Cardiac muscle cell (in vitro differentiated cells and primary cell): Measurements from ENCODE around the gene OR5K4. TPM values are rescaled to one million over a fixed set of nuclear protein-coding genes. Genes with fewer than 3 reads are reported as not detected.

Experiments
- DNase-seq, 2 donors: peaks; one replicate each; pipeline versions ENCODE4 v3.0.0 to v3.0.0-alpha.2; 2010 to 2017; ENCODE audit warnings: low read depth in 1 of 2, low spot score in 1 of 2
- H3K27ac ChIP-seq: fragments of 200-600 bp; sonication (generic); 2 replicates; pipeline ENCODE4 v1.5.1; 2016
- H3K27me3 ChIP-seq: fragments of 200-600 bp; sonication (generic); 2 replicates; pipeline ENCODE4 v1.6.0; 2016; ENCODE audit warnings: control low read depth
- H3K36me3 ChIP-seq: fragments of 200-600 bp; sonication (generic); 2 replicates; pipeline ENCODE4 v1.5.1; 2016; ENCODE audit warnings: control low read depth
- H3K4me1 ChIP-seq: fragments of 200-600 bp; sonication (generic); 2 replicates; pipeline ENCODE4 v1.8.1; 2017; ENCODE audit warnings: low read depth, mild to moderate bottlenecking, mixed run types
- H3K4me3 ChIP-seq: fragments of 200-600 bp; sonication (generic); 2 replicates; pipeline ENCODE4 v1.5.1; 2016; ENCODE audit warnings: mild to moderate bottlenecking
- H3K9me3 ChIP-seq: fragments of 200-600 bp; sonication (generic); 2 replicates; pipeline ENCODE4 v1.5.1; 2017; ENCODE audit warnings: low read depth, mild to moderate bottlenecking, control low read depth
- CTCF ChIP-seq: IDR thresholded peaks from 2 replicates; pipeline ENCODE4 v1.5.1; 2012; ENCODE audit warnings: low read depth, mild to moderate bottlenecking, low read length
- polyA plus RNA-seq: library from polyadenylated mRNA; unstranded; fragments of >200 nt; fragmentation: Nextera tagmentation; extraction: Ambion mirVana; gene quantifications from 2 replicates; pipeline ENCODE4 v1.2.1, GENCODE V29; 2016
- total RNA-seq: library from RNA; depleted of rRNA; stranded (reverse); fragments of >200 nt; gene quantifications from 2 replicates; pipeline ENCODE4 v1.2.3, GENCODE V29; 2016

OR5K4 gene
- total RNA-seq = not detected in 2 replicates
- polyA plus RNA-seq = not detected in 2 replicates

GRCh38 chr3:98353554-98353953, at the start of gene OR5K4:
TSS of gene OR5K4 (plus strand) at chr3:98353854. CDS start at chr3:98353854, 0 bp downstream.
- Histone ChIP-seq H3K36me3 (no peaks in the 10 kb centered on the region), H3K27me3 (no peaks in the 10 kb centered on the region), H3K27ac (no peak within 1 kb of the TSS), H3K9me3 (no peaks in the 10 kb centered on the region), H3K4me3 (no peak within 1 kb of the TSS), H3K4me1 (no peaks in the 10 kb centered on the region)
- no peak for DNase-seq
- no peak for TF ChIP-seq CTCF

GRCh38 chr3:98322101-98322500, 31.6 kb upstream of the OR5K4 start:
- Histone ChIP-seq H3K9me3 (no peaks in the 10 kb centered on the region), H3K36me3 (no peaks in the 10 kb centered on the region), H3K4me3 (no peak overlapping the region), H3K27ac (no peak overlapping the region), H3K4me1 (no peaks in the 10 kb centered on the region), H3K27me3 (no peaks in the 10 kb centered on the region)
- TF ChIP-seq CTCF = no peak
- DNase-seq = no peak

GRCh38 chr3:98322686-98323085, 31.0 kb upstream of the OR5K4 start:
- Histone ChIP-seq H3K36me3 (no peaks in the 10 kb centered on the region), H3K27ac (no peak overlapping the region), H3K4me3 (no peak overlapping the region), H3K9me3 (no peaks in the 10 kb centered on the region), H3K4me1 (no peaks in the 10 kb centered on the region), H3K27me3 (no peaks in the 10 kb centered on the region)
- no peak for DNase-seq
- TF ChIP-seq CTCF = no peak

- H3K36me3 ChIP-seq = no peaks in the 10 kb centered on the region
- H3K27ac ChIP-seq = no peak overlapping the region
- no peaks in the 10 kb centered on the region for H3K27me3 ChIP-seq
- H3K4me1 ChIP-seq = no peaks in the 10 kb centered on the region
- no peak for DNase-seq
- no peak for TF ChIP-seq CTCF
- H3K9me3 ChIP-seq = no peaks in the 10 kb centered on the region
- no peak overlapping the region for H3K4me3 ChIP-seq
Observed at GRCh38 chr3:98323425-98323824, 30.2 kb upstream of the OR5K4 start.

GRCh38 chr3:98325055-98325454, 28.6 kb upstream of the OR5K4 start:
- H3K27ac ChIP-seq = no peak overlapping the region
- DNase-seq = no peak
- no peaks in the 10 kb centered on the region for H3K36me3 ChIP-seq
- no peak for TF ChIP-seq CTCF
- H3K9me3 ChIP-seq = no peaks in the 10 kb centered on the region
- no peak overlapping the region for H3K4me3 ChIP-seq
- H3K27me3 ChIP-seq = no peaks in the 10 kb centered on the region
- no peaks in the 10 kb centered on the region for H3K4me1 ChIP-seq
